Measurements from ENCODE around the gene STAT4.

DNA sequence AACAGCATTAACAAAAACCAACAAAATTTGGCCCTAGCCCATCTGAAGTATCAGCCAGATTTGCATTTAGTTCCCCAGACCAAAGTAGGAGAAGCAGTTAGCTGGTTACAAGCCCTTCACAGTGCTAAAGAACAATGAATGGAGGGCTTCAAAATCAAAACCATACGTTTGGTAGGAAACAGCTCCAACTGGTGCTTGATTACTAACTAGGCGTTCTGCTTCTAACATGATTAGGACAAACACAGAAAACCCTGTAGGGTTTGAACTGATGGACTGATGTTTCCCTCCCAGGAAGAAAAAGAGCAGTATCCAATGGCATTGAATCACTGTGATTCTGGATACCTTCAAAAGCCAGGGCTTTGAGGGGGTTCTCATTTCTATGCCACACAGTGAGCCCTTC lies 20.5 kb upstream of the STAT4 start:
- TF ChIP-seq, protein P1, sequence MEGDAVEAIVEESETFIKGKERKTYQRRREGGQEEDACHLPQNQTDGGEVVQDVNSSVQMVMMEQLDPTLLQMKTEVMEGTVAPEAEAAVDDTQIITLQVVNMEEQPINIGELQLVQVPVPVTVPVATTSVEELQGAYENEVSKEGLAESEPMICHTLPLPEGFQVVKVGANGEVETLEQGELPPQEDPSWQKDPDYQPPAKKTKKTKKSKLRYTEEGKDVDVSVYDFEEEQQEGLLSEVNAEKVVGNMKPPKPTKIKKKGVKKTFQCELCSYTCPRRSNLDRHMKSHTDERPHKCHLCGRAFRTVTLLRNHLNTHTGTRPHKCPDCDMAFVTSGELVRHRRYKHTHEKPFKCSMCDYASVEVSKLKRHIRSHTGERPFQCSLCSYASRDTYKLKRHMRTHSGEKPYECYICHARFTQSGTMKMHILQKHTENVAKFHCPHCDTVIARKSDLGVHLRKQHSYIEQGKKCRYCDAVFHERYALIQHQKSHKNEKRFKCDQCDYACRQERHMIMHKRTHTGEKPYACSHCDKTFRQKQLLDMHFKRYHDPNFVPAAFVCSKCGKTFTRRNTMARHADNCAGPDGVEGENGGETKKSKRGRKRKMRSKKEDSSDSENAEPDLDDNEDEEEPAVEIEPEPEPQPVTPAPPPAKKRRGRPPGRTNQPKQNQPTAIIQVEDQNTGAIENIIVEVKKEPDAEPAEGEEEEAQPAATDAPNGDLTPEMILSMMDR (IDR thresholded peaks at IDR 0.05; ENCODE audit: low read depth, low read length): no peak
- no peak for TF ChIP-seq POLR2A (IDR thresholded peaks at IDR 0.05; ENCODE audit: extremely low read depth, insufficient read length)

All from NB4 (cell line).